Epithelial cell of proximal tubule (primary cell): ENCODE data around the gene PRORP. TPM values are rescaled to one million over a fixed set of nuclear protein-coding genes. Genes with fewer than 3 reads are reported as not detected.

ENCODE experiments used
- DNase-seq: peaks from one replicate; pipeline ENCODE4 v3.0.0-alpha.2; 2011; ENCODE audit warnings: low read depth
- H3K4me3 ChIP-seq: 2 replicates; pipeline ENCODE4 v1.5.1; 2011; ENCODE audit warnings: low read depth, mild to moderate bottlenecking, low read length
- total RNA-seq: library from RNA; depleted of rRNA; stranded (reverse); fragments of >200 nt; gene quantifications from 2 replicates; pipeline ENCODE4 v1.2.3, GENCODE V29; 2015
- TF ChIP-seq, protein P1 (sequence below): conservative IDR thresholded peaks from 2 replicates; pipeline ENCODE4 v1.5.1; 2012; ENCODE audit warnings: low read depth, mild to moderate bottlenecking, low read length

Gene PRORP
- total RNA-seq, 1 donor from 2014 or later, result 40.9 TPM

- no peak overlapping the region for H3K4me3 ChIP-seq
- no peak for DNase-seq
- TF ChIP-seq, protein P1, sequence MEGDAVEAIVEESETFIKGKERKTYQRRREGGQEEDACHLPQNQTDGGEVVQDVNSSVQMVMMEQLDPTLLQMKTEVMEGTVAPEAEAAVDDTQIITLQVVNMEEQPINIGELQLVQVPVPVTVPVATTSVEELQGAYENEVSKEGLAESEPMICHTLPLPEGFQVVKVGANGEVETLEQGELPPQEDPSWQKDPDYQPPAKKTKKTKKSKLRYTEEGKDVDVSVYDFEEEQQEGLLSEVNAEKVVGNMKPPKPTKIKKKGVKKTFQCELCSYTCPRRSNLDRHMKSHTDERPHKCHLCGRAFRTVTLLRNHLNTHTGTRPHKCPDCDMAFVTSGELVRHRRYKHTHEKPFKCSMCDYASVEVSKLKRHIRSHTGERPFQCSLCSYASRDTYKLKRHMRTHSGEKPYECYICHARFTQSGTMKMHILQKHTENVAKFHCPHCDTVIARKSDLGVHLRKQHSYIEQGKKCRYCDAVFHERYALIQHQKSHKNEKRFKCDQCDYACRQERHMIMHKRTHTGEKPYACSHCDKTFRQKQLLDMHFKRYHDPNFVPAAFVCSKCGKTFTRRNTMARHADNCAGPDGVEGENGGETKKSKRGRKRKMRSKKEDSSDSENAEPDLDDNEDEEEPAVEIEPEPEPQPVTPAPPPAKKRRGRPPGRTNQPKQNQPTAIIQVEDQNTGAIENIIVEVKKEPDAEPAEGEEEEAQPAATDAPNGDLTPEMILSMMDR, result no peak
Observed at GRCh38 chr14:35154016-35154415, 31.7 kb downstream of the PRORP start.

DNA sequence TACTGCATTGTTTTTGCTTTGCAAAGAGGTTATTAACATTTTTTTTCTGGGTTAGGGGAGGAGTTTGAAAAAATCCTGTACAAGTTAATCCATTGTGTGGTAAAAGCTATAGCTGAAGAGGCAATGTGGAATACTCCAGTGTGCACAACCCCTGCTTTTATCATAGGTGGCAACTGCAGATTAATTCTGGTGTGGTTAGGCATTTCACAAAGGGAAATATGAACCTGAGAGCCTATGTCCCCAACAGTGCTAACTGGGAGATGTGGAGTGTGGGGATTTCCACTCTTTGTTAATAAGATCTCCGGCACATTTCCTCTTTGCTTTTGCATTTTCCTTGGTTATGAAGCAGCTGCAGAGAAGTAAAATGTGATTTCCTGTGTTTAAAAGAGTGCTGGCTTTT is 33.6 kb downstream of the PRORP start:
- TF ChIP-seq, protein P1, result no peak
- no peak overlapping the region for H3K4me3 ChIP-seq
- peak; percentile 33 for DNase-seq

DNA sequence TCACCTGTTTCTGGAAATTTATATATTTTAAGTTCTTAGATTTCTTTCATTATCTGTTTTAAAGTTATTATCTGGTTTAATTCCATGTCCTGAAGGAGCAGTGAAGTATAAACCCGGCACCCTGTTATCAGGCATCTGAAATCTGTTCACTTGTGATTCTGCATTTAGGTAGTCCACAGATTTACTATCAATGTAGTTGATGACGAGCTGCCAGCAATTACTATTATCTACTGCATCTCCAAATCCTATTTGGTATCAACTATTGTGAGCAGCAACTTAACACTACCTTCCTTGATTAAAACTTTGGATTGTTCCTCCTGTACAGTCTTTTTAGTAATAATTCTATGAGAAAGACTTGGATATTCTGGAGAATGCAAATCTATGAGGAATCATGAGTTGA is 36.1 kb downstream of the PRORP start:
- H3K4me3 ChIP-seq, result no peak overlapping the region
- TF ChIP-seq, protein P1, result no peak
- no peak for DNase-seq

- DNase-seq, result peak; percentile 26
- TF ChIP-seq, protein P1, result no peak
- H3K4me3 ChIP-seq, result no peak overlapping the region
Observed at GRCh38 chr14:35158951-35159653, 36.8 kb downstream of the PRORP start.

DNA sequence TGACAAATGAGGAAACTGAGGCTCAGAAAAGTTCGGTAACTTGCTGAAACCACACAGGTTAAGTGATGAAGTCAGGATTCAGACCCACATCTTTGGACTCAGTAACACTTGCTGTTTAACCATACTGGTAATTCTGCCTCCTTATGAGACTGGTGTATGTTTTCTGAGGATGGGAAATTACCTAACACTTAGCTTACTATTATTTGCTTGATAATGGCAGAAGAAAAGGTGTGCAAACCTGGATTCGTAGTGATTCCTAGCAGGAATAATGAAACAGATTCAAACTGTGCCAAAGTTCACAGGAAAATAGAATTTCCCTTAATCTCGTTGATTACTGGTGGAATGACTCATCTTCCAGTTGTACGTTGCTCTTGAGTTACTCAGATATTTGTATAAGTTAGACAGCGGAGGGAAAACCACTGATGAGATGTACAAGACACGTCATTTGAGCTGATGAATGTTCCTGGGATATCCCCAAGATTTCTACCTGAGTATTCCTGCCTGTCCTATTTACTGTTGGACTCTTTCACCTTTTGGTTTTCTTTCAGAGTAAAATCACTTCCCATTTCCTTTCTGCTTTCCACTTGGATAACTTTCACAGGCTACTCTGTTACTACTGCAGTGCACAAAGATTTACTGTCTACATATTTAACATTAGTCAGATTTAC is 37.5 kb downstream of the PRORP start:
- no peak overlapping the region for H3K4me3 ChIP-seq
- TF ChIP-seq, protein P1, result no peak
- peak; percentile 98 for DNase-seq

DNA sequence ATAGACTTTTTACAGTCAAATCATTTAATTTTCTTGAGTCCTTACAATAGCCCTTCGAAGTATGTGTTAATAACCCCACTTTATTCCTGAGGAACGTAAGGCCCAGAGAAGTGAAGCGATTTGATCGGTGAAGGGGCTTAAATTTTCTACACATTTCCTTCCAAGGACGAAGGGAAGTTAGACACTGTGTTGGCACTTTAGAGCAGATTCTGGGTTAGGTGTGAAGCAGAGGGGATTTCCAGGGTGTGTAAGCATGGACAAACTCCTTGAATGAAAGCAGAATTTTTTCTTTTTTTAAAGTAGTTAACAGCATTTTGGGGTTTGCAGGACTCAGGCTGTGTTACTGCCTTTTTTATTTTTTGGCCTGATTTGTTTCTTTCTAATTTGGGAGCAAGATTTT is 38.9 kb downstream of the PRORP start:
- H3K4me3 ChIP-seq, result no peak overlapping the region
- TF ChIP-seq, protein P1, result no peak
- DNase-seq, result peak; percentile 29
